PFSK-1 (cell line): Measurements from ENCODE around the gene RERG.

Source experiments
- FOXP2 ChIP-seq: optimal IDR thresholded peaks from 2 replicates; pipeline ENCODE3; 2011; ENCODE audit warnings: borderline replicate concordance, control low read depth, inconsistent platforms; ENCODE audit not compliant: insufficient read depth; ENCODE audit errors: extremely low read length, extremely low read depth
- POLR2AphosphoS5 ChIP-seq: IDR thresholded peaks from 2 replicates; pipeline ENCODE4 v1.6.1; 2012; ENCODE audit warnings: low read depth, mild to moderate bottlenecking, control low read depth, low read length, moderate library complexity
- REST ChIP-seq, 2 experiments: IDR thresholded peaks; 2 replicates each; pipeline versions ENCODE4 v1.6.1 to v1.8.0; 2011 to 2012; ENCODE audit warnings: low read depth in 2 of 2, low read length in 2 of 2, control low read depth in 1 of 2, inconsistent platforms in 1 of 2, mild to moderate bottlenecking in 1 of 2, moderate library complexity in 1 of 2; ENCODE audit not compliant: insufficient read depth in 1 of 2
- SIN3A ChIP-seq: IDR thresholded peaks from 2 replicates; pipeline ENCODE4 v1.6.1; 2012; ENCODE audit warnings: mild to moderate bottlenecking, low read length, moderate library complexity, borderline replicate concordance; ENCODE audit not compliant: insufficient read depth
- TAF1 ChIP-seq: IDR thresholded peaks from 2 replicates; pipeline ENCODE4 v1.6.1; 2012; ENCODE audit warnings: low read length, control low read depth, borderline replicate concordance; ENCODE audit not compliant: insufficient read depth

Gene RERG

GRCh38 chr12:15152456-15152855, 68.8 kb downstream of the RERG start:
- no peak for TF ChIP-seq SIN3A
- TF ChIP-seq FOXP2 = no peak
- no peak for TF ChIP-seq POLR2AphosphoS5
- TF ChIP-seq REST (IDR thresholded peaks at IDR 0.05; ENCODE audit: insufficient read depth in 1 of 2, low read depth in 2 of 2, low read length in 2 of 2) = no peak
- no peak for TF ChIP-seq TAF1

GRCh38 chr12:15151161-15152091, 69.8 kb downstream of the RERG start:
- TF ChIP-seq FOXP2 (no peak), REST (IDR thresholded peaks at IDR 0.05; ENCODE audit: insufficient read depth in 1 of 2, low read depth in 2 of 2, low read length in 2 of 2) (no peak), POLR2AphosphoS5 (no peak), SIN3A (no peak), TAF1 (no peak)

GRCh38 chr12:15146585-15146984, 74.6 kb downstream of the RERG start:
- TF ChIP-seq FOXP2 (no peak), REST (IDR thresholded peaks at IDR 0.05; ENCODE audit: insufficient read depth in 1 of 2, low read depth in 2 of 2, low read length in 2 of 2) (no peak), POLR2AphosphoS5 (no peak), TAF1 (no peak), SIN3A (no peak)

GRCh38 chr12:15143467-15143866, 77.8 kb downstream of the RERG start:
- TF ChIP-seq POLR2AphosphoS5 (no peak), FOXP2 (no peak), REST (IDR thresholded peaks at IDR 0.05; ENCODE audit: insufficient read depth in 1 of 2, low read depth in 2 of 2, low read length in 2 of 2) (no peak), TAF1 (no peak), SIN3A (no peak)
